Epithelial cell of alveolus of lung (primary cell): Measurements from ENCODE around the gene NFKBIZ. TPM values are rescaled to one million over a fixed set of nuclear protein-coding genes. Genes with fewer than 3 reads are reported as not detected.

Source experiments
- total RNA-seq: library from RNA; depleted of rRNA; stranded (reverse); fragments of >200 nt; gene quantifications from 2 replicates; pipeline ENCODE4 v1.2.1, GENCODE V29; 2015

The NFKBIZ gene, protein sequence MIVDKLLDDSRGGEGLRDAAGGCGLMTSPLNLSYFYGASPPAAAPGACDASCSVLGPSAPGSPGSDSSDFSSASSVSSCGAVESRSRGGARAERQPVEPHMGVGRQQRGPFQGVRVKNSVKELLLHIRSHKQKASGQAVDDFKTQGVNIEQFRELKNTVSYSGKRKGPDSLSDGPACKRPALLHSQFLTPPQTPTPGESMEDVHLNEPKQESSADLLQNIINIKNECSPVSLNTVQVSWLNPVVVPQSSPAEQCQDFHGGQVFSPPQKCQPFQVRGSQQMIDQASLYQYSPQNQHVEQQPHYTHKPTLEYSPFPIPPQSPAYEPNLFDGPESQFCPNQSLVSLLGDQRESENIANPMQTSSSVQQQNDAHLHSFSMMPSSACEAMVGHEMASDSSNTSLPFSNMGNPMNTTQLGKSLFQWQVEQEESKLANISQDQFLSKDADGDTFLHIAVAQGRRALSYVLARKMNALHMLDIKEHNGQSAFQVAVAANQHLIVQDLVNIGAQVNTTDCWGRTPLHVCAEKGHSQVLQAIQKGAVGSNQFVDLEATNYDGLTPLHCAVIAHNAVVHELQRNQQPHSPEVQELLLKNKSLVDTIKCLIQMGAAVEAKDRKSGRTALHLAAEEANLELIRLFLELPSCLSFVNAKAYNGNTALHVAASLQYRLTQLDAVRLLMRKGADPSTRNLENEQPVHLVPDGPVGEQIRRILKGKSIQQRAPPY
- total RNA-seq, result 18.8 and 30.8 TPM in 2 replicates

GRCh38 chr3:101848754-101849713 lies at the start of gene NFKBIZ:
TSS of gene NFKBIZ (plus strand) at chr3:101849514. CDS start at chr3:101849629, 115 bp downstream.

Other genes starting within 250 kb of the NFKBIZ start
- 14.9 and 16.2 TPM in 2 replicates for gene ZBTB11, start 172.4 kb upstream of the NFKBIZ start, total RNA-seq
- 2,022 and 2,236 TPM in 2 replicates for gene RPL24, start 162.8 kb upstream of the NFKBIZ start, total RNA-seq
- 6.5 and 10.1 TPM in 2 replicates for gene CEP97, start 124.9 kb upstream of the NFKBIZ start, total RNA-seq
- gene NXPE3, start 70.3 kb upstream of the NFKBIZ start, total RNA-seq, result 16.4 and 19.5 TPM in 2 replicates